Measurements from ENCODE around the gene STK10. TPM values are rescaled to one million over a fixed set of nuclear protein-coding genes. Genes with fewer than 3 reads are reported as not detected.

The STK10 gene
- total and polyA plus RNA-seq, 2 experiments from 2014 or later = 21.2 to 28.9 TPM

- H3K4me3 ChIP-seq = peak overlapping the region; percentile 54
- H3K4me2 ChIP-seq (ENCODE audit: unreplicated experiment) = peak overlapping the region; percentile 59
- H3K27ac ChIP-seq = peak overlapping the region; percentile 81
- H3K9ac ChIP-seq = peak overlapping the region; percentile 70
- no peaks in the 10 kb centered on the region for H3K9me3 ChIP-seq (ENCODE audit: low read depth)
- no peaks in the 10 kb centered on the region for H4K20me1 ChIP-seq (ENCODE audit: insufficient read depth)
- WGBS, 2 experiments (ENCODE audit: low coverage in 1 of 2, low lambda C conversion rate in 2 of 2, missing lambda C conversion rate in 2 of 2) = 27 to 30% methylated on average over 36 to 39 of the region's 39 CpGs
- no peak for TF ChIP-seq EZH2phosphoT487 (IDR thresholded peaks at IDR 0.05; ENCODE audit: insufficient read depth, low read depth)
- no peak for TF ChIP-seq EZH2 (IDR thresholded peaks at IDR 0.05; ENCODE audit: insufficient read depth, poor library complexity, severe bottlenecking)
- no peaks in the 10 kb centered on the region for H3K9me2 ChIP-seq (ENCODE audit: insufficient read depth)
- peaks cover 46% of the 10 kb centered on the region for H3K4me1 ChIP-seq (ENCODE audit: insufficient read depth)
- peaks cover 27% of the 10 kb centered on the region for H3F3A ChIP-seq (ENCODE audit: insufficient read depth)
- peaks cover 23% of the 10 kb centered on the region for H3K79me2 ChIP-seq (ENCODE audit: insufficient read depth)
- peak; percentile 52 for DNase-seq
- in situ Hi-C loops (cut with MboI) = no loop called here
- no peaks in the 10 kb centered on the region for H3K27me3 ChIP-seq (replicated peaks; ENCODE audit: insufficient read depth)
- no peaks in the 10 kb centered on the region for H3K36me3 ChIP-seq (ENCODE audit: low read depth)
- H2AFZ ChIP-seq = peak overlapping the region; percentile 49
Observed at GRCh38 chr5:172106511-172107356, 81.3 kb downstream of the STK10 start.

- H3K27ac ChIP-seq = no peak overlapping the region
- H2AFZ ChIP-seq = no peak overlapping the region
- H3K9ac ChIP-seq = no peak overlapping the region
- H3K4me2 ChIP-seq (ENCODE audit: unreplicated experiment) = no peak overlapping the region
- TF ChIP-seq EZH2phosphoT487 (IDR thresholded peaks at IDR 0.05; ENCODE audit: insufficient read depth, low read depth) (no peak), EZH2 (IDR thresholded peaks at IDR 0.05; ENCODE audit: insufficient read depth, poor library complexity, severe bottlenecking) (no peak)
- in situ Hi-C loops (cut with MboI) = no loop called here
- no peaks in the 10 kb centered on the region for H3K9me3 ChIP-seq (ENCODE audit: low read depth)
- DNase-seq = no peak
- peaks cover 23% of the 10 kb centered on the region for H3K79me2 ChIP-seq (ENCODE audit: insufficient read depth)
- H3K9me2 ChIP-seq (ENCODE audit: insufficient read depth) = no peaks in the 10 kb centered on the region
- WGBS, 2 experiments (ENCODE audit: low coverage in 1 of 2, low lambda C conversion rate in 2 of 2, missing lambda C conversion rate in 2 of 2) = 90 to 94% methylated on average over 14 of the region's 14 CpGs
- H4K20me1 ChIP-seq (ENCODE audit: insufficient read depth) = no peaks in the 10 kb centered on the region
- H3K4me1 ChIP-seq (ENCODE audit: insufficient read depth) = peaks cover 37% of the 10 kb centered on the region
- peaks cover 24% of the 10 kb centered on the region for H3F3A ChIP-seq (ENCODE audit: insufficient read depth)
- H3K36me3 ChIP-seq (ENCODE audit: low read depth) = no peaks in the 10 kb centered on the region
- no peaks in the 10 kb centered on the region for H3K27me3 ChIP-seq (replicated peaks; ENCODE audit: insufficient read depth)
- no peak overlapping the region for H3K4me3 ChIP-seq
Observed at GRCh38 chr5:172105811-172106210, 82.2 kb downstream of the STK10 start.

DNA sequence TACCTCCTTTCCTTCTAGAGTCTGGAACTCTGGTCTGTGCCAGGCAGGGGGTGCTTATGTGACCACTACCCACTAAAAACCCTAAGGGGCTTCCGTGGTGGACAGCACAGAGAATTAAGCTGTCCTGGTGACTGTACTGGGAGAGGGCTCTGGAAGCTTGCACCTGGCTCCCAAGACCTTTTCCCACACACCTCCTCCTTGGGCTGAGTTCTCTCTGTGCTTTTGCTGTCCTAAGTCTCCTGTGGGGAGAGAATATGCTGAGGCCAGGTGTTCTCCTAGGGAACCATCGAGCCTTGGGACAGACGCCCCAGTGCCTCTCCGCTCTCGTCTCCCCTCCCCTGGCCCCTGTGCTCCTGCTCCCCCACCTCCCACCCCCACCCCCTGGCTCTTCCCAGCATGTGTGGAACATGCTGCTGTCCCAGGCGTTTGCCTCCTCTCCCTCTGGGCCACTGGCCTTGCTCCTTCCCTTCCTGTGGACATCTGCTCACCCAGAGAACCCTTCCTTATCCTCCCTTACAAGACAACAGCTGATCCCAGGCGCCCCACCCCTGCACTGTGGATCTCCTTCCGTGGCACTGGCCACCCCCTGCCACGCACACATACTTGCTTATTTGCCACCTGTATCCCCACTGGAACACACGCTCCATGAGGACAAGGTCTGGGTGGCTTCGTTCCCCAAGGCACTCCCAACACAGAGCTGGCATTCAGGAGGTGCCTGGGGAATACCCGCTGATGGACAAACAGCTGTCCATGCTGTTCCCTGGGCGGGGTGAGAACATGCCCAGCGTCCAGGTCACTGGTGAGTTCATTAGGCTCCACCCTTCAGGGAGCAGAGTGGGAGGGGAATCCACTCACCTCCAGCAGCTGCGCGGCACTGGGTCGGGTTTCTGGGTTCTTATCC is 83.0 kb downstream of the STK10 start:
- TF ChIP-seq EZH2phosphoT487 (IDR thresholded peaks at IDR 0.05; ENCODE audit: insufficient read depth, low read depth) (no peak), EZH2 (IDR thresholded peaks at IDR 0.05; ENCODE audit: insufficient read depth, poor library complexity, severe bottlenecking) (no peak)
- H2AFZ ChIP-seq = no peak overlapping the region
- no peak for DNase-seq
- H3K9me2 ChIP-seq (ENCODE audit: insufficient read depth) = no peaks in the 10 kb centered on the region
- 85 to 89% methylated on average over 13 to 17 of the region's 17 CpGs for WGBS, 2 experiments (ENCODE audit: low coverage in 1 of 2, low lambda C conversion rate in 2 of 2, missing lambda C conversion rate in 2 of 2)
- H3F3A ChIP-seq (ENCODE audit: insufficient read depth) = peaks cover 24% of the 10 kb centered on the region
- H4K20me1 ChIP-seq (ENCODE audit: insufficient read depth) = no peaks in the 10 kb centered on the region
- no peaks in the 10 kb centered on the region for H3K9me3 ChIP-seq (ENCODE audit: low read depth)
- H3K4me1 ChIP-seq (ENCODE audit: insufficient read depth) = peaks cover 37% of the 10 kb centered on the region
- no peak overlapping the region for H3K4me3 ChIP-seq
- no peak overlapping the region for H3K27ac ChIP-seq
- H3K9ac ChIP-seq = no peak overlapping the region
- H3K36me3 ChIP-seq (ENCODE audit: low read depth) = no peaks in the 10 kb centered on the region
- H3K79me2 ChIP-seq (ENCODE audit: insufficient read depth) = peaks cover 22% of the 10 kb centered on the region
- no peaks in the 10 kb centered on the region for H3K27me3 ChIP-seq (replicated peaks; ENCODE audit: insufficient read depth)
- H3K4me2 ChIP-seq (ENCODE audit: unreplicated experiment) = no peak overlapping the region
- in situ Hi-C loops (cut with MboI) = no loop called here

- Histone ChIP-seq H3K4me1 (ENCODE audit: insufficient read depth) (peaks cover 37% of the 10 kb centered on the region), H3K4me3 (0 out of 2 replicates have a peak overlapping the region, but pooled peaks have one; percentile 66), H3K9ac (peak overlapping the region; percentile 73), H3K9me3 (ENCODE audit: low read depth) (no peaks in the 10 kb centered on the region), H3K36me3 (ENCODE audit: low read depth) (no peaks in the 10 kb centered on the region), H3K27ac (peak overlapping the region; percentile 86), H2AFZ (no peak overlapping the region), H3F3A (ENCODE audit: insufficient read depth) (peaks cover 24% of the 10 kb centered on the region), H3K4me2 (ENCODE audit: unreplicated experiment) (peak overlapping the region; percentile 82), H3K27me3 (replicated peaks; ENCODE audit: insufficient read depth) (no peaks in the 10 kb centered on the region), H3K9me2 (ENCODE audit: insufficient read depth) (no peaks in the 10 kb centered on the region), H4K20me1 (ENCODE audit: insufficient read depth) (no peaks in the 10 kb centered on the region), H3K79me2 (ENCODE audit: insufficient read depth) (peaks cover 22% of the 10 kb centered on the region)
- no peak for TF ChIP-seq EZH2 (IDR thresholded peaks at IDR 0.05; ENCODE audit: insufficient read depth, poor library complexity, severe bottlenecking)
- TF ChIP-seq EZH2phosphoT487 (IDR thresholded peaks at IDR 0.05; ENCODE audit: insufficient read depth, low read depth) = no peak
- in situ Hi-C loops (cut with MboI) = no loop called here
- WGBS, 2 experiments (ENCODE audit: low coverage in 1 of 2, low lambda C conversion rate in 2 of 2, missing lambda C conversion rate in 2 of 2) = 93 to 96% methylated on average over 11 of the region's 11 CpGs
- DNase-seq = no peak
Observed at GRCh38 chr5:172104021-172104420, 84.0 kb downstream of the STK10 start.
